Effector memory CD4-positive, alpha-beta T cell (primary cell): Measurements from ENCODE around the gene IGHMBP2.

Source experiments
- DNase-seq, 3 donors: peaks; one replicate each; pipeline ENCODE4 v3.0.0-alpha.2; 2020
- H3K27ac ChIP-seq: 2 replicates; pipeline ENCODE4 v1.7.0; 2013; ENCODE audit warnings: mild to moderate bottlenecking, low read length, moderate library complexity; ENCODE audit not compliant: insufficient read depth, poor library complexity, severe bottlenecking
- H3K27me3 ChIP-seq: replicated peaks from 2 replicates; pipeline ENCODE4 v1.7.0; 2013; ENCODE audit warnings: mild to moderate bottlenecking, low read length; ENCODE audit not compliant: insufficient read depth, control insufficient read depth, poor library complexity, severe bottlenecking
- H3K36me3 ChIP-seq: 2 replicates; pipeline ENCODE4 v1.7.0; 2013; ENCODE audit warnings: mild to moderate bottlenecking, low read length, moderate library complexity; ENCODE audit not compliant: control insufficient read depth, insufficient read depth
- H3K4me1 ChIP-seq: 2 replicates; pipeline ENCODE4 v1.7.0; 2013; ENCODE audit warnings: low read length, mild to moderate bottlenecking; ENCODE audit not compliant: control insufficient read depth, insufficient read depth, poor library complexity, severe bottlenecking
- H3K4me3 ChIP-seq: 2 replicates; pipeline ENCODE4 v1.7.0; 2013; ENCODE audit warnings: low read length, low read depth, mild to moderate bottlenecking; ENCODE audit not compliant: insufficient read depth, poor library complexity, severe bottlenecking
- H3K9me3 ChIP-seq: 2 replicates; pipeline ENCODE4 v1.7.0; 2013; ENCODE audit warnings: mild to moderate bottlenecking, low read length, moderate library complexity; ENCODE audit not compliant: control insufficient read depth

The IGHMBP2 gene

DNA sequence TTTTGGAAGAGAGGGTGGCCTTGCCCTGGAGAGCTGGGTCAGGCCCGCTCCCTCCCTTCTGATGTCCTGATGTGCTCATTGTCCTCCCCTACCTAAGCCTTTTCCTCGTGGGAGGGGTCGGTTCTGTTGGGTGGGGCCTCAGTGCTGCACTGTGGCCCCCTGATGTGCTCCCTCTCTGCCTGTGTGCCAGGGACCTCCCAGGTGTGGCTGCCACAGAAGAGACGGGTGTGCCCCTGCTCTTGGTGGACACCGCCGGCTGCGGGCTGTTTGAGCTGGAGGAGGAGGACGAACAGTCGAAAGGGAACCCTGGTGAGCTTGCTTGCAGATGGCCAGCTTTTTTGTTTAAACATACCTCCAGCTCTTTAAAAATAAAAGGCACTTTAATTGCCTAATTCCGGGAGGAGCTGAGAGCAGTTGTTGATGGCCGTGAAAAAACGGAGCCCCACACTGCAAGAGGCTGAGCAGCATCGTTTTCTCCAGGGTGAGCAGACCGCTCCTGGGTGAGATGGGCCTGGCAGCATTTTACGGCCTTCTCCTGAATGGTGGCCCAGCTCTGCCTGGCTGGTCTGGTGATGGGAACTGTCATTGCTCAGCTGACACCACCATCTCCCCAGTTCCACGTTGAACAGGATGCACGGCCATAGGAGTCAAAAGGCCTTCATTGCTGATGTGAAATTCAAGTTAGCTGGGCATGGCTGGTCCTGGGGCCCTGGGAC lies 30.1 kb downstream of the IGHMBP2 start:
- H3K9me3 ChIP-seq, result no peaks in the 10 kb centered on the region
- DNase-seq, result no peak
- H3K36me3 ChIP-seq, result peaks cover 66% of the 10 kb centered on the region
- H3K27ac ChIP-seq, result no peak overlapping the region
- H3K4me3 ChIP-seq, result no peak overlapping the region
- H3K4me1 ChIP-seq, result no peaks in the 10 kb centered on the region
- no peaks in the 10 kb centered on the region for H3K27me3 ChIP-seq

DNA sequence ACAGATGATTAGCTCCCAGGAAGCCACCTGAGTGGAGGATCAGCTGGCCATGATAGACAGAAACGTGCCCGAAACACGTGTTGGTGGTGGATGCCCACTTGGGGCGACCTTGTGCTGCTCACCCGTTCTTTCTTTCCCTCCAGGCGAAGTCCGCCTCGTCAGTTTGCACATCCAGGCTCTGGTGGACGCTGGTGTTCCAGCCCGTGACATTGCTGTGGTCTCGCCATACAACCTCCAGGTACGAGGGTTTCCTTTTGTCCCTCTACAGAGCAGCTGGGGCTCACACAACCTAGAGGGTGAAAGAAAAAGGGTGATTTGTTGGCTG lies 30.6 kb downstream of the IGHMBP2 start:
- H3K27ac ChIP-seq, result no peak overlapping the region
- DNase-seq, result no peak
- no peak overlapping the region for H3K4me3 ChIP-seq
- H3K36me3 ChIP-seq, result peaks cover 62% of the 10 kb centered on the region
- H3K27me3 ChIP-seq, result no peaks in the 10 kb centered on the region
- no peaks in the 10 kb centered on the region for H3K4me1 ChIP-seq
- no peaks in the 10 kb centered on the region for H3K9me3 ChIP-seq

DNA sequence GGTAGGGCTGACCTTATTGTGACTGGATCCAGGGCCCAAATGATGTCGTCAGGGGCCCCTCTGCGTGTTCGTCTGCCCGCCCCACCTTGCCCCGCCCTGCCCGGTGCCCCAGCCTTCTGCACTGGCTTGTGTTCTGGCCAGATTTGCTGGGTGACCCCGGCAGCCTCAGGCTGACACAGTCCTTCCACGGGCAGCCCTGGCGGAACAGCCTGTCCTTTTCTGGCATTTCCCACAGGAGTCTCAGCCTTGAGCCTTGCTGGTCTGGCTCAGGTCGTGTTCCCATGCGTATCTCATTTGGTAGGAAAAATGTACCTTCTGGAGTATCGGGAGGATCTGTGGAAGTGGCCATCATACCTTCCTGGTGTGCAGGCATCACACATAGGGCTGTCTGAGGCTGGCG lies 31.0 kb downstream of the IGHMBP2 start:
- H3K4me1 ChIP-seq, result no peaks in the 10 kb centered on the region

DNA sequence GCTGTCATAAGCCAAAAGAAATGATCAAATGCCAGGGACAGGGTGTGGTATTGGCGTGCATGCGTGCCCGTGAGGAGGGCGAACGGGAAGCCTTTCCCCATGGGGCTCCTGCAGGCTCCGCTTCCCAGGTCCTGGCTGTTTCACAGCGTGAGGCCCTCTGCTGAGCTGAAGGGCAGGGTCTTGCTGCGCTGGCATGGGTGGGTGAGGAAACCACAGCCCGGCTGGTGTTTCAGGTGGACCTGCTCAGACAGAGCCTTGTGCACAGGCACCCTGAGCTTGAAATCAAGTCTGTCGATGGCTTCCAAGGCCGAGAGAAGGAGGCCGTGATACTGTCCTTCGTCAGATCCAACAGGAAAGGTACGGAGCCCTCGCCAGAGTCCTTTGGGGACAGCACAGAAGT lies 31.4 kb downstream of the IGHMBP2 start:
- no peaks in the 10 kb centered on the region for H3K4me1 ChIP-seq
- no peak overlapping the region for H3K27ac ChIP-seq
- no peaks in the 10 kb centered on the region for H3K27me3 ChIP-seq
- H3K9me3 ChIP-seq, result no peaks in the 10 kb centered on the region
- no peak overlapping the region for H3K4me3 ChIP-seq
- no peak for DNase-seq
- H3K36me3 ChIP-seq, result peaks cover 61% of the 10 kb centered on the region

More for the DNA sequence above, 31.0 kb downstream of the IGHMBP2 start:
- Histone ChIP-seq H3K27ac (no peak overlapping the region), H3K36me3 (peaks cover 62% of the 10 kb centered on the region), H3K9me3 (no peaks in the 10 kb centered on the region), H3K27me3 (no peaks in the 10 kb centered on the region), H3K4me3 (no peak overlapping the region)
- no peak for DNase-seq

DNA sequence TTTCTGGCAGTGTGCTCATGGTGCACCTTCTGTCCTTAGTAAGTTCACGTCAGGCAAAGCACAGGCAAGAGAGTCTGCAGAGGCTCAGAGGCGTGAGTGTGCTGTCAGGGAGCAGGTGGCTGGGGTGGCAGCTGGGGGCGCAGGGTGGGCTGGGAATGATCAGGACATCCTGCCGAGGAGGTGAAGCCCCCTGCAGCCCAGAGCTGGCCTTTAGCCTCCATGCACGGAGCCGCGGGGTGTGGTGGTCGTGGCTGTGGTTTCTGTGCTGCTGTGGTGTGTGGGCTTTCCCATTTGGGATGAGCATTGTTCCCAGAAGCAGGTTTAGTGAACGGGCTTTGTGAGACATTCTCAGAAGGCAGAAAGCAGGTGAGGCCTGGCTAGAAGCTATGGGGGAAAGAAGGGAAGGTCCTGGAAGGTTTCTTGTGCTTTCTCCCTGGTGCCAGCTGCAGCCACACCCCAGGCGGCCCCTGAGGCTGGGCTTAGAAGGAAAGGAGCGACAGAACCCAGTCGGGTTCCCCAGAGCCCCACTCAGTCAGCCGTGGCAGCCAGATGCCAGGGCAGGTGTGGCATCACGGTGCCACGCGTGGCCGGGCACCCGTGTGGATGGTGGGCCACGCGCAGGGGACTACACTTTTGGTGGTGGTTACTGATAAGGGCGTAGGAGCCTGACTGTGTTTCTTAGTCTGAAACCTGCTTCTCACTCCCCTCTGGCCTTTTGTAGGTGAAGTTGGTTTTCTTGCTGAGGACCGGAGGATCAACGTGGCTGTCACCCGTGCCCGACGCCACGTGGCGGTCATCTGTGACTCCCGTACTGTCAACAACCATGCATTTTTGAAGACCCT lies 32.0 kb downstream of the IGHMBP2 start:
- H3K4me3 ChIP-seq, result no peak overlapping the region
- H3K27me3 ChIP-seq, result no peaks in the 10 kb centered on the region
- H3K36me3 ChIP-seq, result peaks cover 58% of the 10 kb centered on the region
- no peak for DNase-seq
- H3K27ac ChIP-seq, result no peak overlapping the region
- no peaks in the 10 kb centered on the region for H3K9me3 ChIP-seq
- H3K4me1 ChIP-seq, result no peaks in the 10 kb centered on the region

DNA sequence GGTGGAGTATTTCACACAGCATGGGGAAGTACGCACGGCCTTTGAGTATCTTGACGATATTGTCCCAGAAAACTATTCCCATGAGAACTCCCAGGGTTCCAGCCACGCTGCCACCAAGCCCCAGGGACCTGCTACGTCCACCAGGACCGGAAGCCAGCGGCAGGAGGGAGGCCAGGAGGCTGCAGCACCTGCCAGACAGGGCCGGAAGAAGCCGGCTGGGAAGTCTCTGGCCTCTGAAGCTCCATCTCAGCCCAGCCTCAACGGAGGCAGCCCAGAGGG lies 32.6 kb downstream of the IGHMBP2 start:
- H3K36me3 ChIP-seq, result peaks cover 58% of the 10 kb centered on the region
- H3K27me3 ChIP-seq, result no peaks in the 10 kb centered on the region
- no peak for DNase-seq
- H3K27ac ChIP-seq, result no peak overlapping the region
- H3K4me1 ChIP-seq, result no peaks in the 10 kb centered on the region
- no peaks in the 10 kb centered on the region for H3K9me3 ChIP-seq
- H3K4me3 ChIP-seq, result no peak overlapping the region

DNA sequence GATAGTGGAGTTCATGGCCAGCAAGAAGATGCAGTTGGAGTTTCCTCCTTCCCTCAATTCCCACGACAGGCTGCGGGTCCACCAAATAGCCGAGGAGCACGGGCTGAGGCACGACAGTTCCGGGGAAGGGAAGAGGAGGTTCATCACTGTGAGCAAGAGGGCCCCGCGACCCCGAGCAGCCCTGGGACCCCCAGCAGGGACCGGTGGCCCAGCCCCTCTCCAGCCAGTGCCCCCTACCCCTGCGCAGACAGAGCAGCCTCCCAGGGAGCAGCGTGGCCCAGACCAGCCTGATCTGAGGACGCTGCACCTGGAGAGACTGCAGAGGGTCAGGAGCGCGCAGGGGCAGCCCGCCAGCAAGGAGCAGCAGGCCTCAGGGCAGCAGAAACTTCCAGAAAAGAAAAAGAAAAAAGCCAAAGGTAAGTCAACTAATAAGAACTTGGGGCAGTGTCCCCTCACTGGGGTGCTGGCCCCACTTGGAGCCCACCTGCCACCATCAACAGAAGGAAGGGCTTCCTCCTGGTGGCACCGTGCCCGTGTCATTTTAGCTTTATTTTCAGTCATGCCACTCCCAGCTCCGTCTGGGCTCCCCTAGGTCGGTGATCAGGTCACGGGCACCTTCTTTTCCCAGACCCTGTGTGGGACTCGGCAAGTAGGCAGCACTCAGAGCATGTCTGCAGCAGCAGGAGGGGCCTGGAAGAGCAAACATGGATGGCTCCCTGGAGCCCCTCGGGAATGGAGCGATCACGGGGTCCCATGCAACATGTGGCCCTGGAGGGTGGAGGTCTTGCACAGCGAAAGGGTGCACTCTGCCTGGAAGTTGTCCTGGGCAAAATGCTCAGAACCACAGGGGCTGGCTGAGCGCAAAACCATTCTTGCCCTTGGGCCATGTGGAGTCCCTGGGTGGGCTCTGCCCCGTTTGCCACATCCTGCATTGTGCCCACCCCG lies 33.3 kb downstream of the IGHMBP2 start:
- Histone ChIP-seq H3K27ac (no peak overlapping the region), H3K36me3 (peaks cover 58% of the 10 kb centered on the region), H3K4me3 (no peak overlapping the region), H3K9me3 (no peaks in the 10 kb centered on the region), H3K27me3 (no peaks in the 10 kb centered on the region), H3K4me1 (no peaks in the 10 kb centered on the region)
- no peak for DNase-seq

DNA sequence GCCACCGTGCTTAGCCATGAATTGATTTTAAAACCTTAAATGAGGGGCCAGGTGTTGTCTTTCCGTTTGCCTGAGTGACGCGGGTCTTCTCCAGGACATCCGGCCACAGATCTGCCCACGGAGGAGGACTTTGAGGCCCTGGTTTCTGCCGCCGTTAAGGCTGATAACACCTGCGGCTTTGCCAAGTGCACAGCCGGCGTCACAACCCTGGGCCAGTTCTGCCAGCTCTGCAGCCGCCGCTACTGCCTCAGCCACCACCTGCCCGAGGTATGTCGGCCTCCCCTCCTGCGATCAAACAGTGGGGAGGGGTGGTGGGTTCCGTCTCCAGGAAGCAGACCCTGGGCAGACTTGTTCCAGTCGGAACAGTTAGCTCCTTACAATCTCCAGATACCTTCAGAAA lies 34.4 kb downstream of the IGHMBP2 start:
- Histone ChIP-seq H3K27me3 (no peaks in the 10 kb centered on the region), H3K4me1 (no peaks in the 10 kb centered on the region), H3K27ac (no peak overlapping the region), H3K4me3 (no peak overlapping the region), H3K9me3 (no peaks in the 10 kb centered on the region), H3K36me3 (peaks cover 58% of the 10 kb centered on the region)
- DNase-seq, result no peak

DNA sequence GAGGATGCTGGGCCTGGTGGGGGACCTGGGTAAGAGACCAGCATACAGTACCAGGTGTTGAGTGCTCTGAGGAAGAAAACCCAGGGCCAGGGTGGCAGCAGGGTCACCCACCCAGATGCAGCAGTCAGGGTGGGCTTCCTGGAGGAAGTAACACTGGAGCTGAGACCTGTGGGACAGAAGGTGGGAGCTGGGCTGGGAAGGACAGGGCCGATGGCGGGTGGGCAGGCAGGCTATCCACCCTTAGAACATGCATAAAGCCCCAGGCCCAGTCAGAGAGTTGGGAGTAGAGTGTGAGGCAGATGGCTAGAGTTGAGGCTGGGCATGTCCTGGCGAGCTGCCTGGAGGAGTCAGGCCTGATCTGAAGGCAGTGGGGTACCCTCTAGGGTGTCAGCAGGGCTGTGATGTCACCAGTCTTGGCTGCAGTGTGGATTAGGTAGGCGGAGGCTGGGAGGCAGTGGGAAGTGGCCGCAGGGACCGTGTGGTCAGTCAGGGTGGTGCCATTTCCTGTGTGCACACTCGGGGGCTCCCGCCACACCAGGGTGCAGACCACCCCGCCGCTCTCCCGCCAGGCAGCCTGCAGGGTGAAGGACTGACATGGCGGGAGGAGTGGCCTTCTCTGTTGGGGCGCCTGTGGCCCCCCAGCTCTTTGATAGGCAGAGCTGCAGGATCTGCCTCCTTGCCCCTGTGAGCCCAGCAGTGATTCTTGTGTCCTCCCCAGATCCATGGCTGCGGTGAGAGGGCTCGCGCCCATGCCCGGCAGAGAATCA lies 35.3 kb downstream of the IGHMBP2 start:
- no peak for DNase-seq
- Histone ChIP-seq H3K27ac (no peak overlapping the region), H3K27me3 (no peaks in the 10 kb centered on the region), H3K4me3 (no peak overlapping the region), H3K9me3 (no peaks in the 10 kb centered on the region), H3K4me1 (no peaks in the 10 kb centered on the region), H3K36me3 (peaks cover 54% of the 10 kb centered on the region)
